T-helper 17 cell (primary cell): Measurements from ENCODE around the gene PTPRG. TPM values are rescaled to one million over a fixed set of nuclear protein-coding genes. Genes with fewer than 3 reads are reported as not detected.

Source experiments
- ATAC-seq: fragments of 150-1000 bp; cut with Tn5 transposase; 2 replicates; pipeline ENCODE4 v1.10.0; 2021; ENCODE audit warnings: mild to moderate bottlenecking, moderate library complexity
- DNase-seq, 3 donors: peaks; one replicate each; pipeline versions ENCODE4 v3.0.0 to v3.0.0-alpha.2; 2020 to 2021
- H3K9me3 ChIP-seq: one replicate; pipeline ENCODE4 v1.7.0; 2013; ENCODE audit warnings: low read length, mild to moderate bottlenecking; ENCODE audit not compliant: control insufficient read depth, poor library complexity, severe bottlenecking
- H3K27ac Mint-ChIP-seq: one replicate; pipeline ENCODE4 v1.8.0; 2022; ENCODE audit warnings: mild to moderate bottlenecking, moderate library complexity, mixed read lengths
- H3K27me3 Mint-ChIP-seq: one replicate; pipeline ENCODE4 v1.8.0; 2022; ENCODE audit warnings: mixed read lengths
- H3K36me3 Mint-ChIP-seq: one replicate; pipeline ENCODE4 v1.8.0; 2022; ENCODE audit warnings: low read depth, mixed read lengths
- H3K4me1 Mint-ChIP-seq: one replicate; pipeline ENCODE4 v1.8.0; 2022; ENCODE audit warnings: mild to moderate bottlenecking, mixed read lengths
- H3K4me3 Mint-ChIP-seq: one replicate; pipeline ENCODE4 v1.8.0; 2022; ENCODE audit warnings: mild to moderate bottlenecking, moderate library complexity, mixed read lengths
- total RNA-seq, 4 donors: library from RNA in 2 of 4; stranded (reverse) in 2 of 4; gene quantifications; one replicate each; pipeline ENCODE4 v1.2.3 and lab custom pipeline; 2022 to 2026

The PTPRG gene
- total RNA-seq, 2 donors from 2014 or later, result 0.02 TPM; not detected in 1

DNA sequence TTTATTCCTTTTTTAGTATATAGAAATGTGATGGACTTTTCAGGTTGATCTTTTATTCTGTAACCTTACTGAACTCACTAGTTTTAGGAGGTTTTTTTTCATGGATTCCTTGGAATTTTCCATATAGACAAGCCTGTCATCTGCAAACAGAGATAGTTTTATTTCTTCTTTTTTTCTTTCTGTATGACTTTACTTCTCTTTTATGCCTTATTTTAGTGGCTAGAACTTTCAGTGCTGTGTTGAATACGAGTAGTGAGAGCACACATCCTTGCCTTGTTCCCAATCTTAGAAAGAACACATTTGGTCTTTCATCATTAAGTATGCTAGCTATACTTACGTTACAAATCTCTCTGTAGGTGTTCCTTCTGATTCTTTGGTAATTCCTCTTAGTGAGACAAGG, 336.5 kb downstream of the PTPRG start:
- ATAC-seq (no peak), DNase-seq (no peak)
- H3K4me3 Mint-ChIP-seq, result no peak overlapping the region
- peaks cover 1% of the 10 kb centered on the region for H3K36me3 Mint-ChIP-seq
- H3K27me3 Mint-ChIP-seq, result no peaks in the 10 kb centered on the region
- no peak overlapping the region for H3K27ac Mint-ChIP-seq
- no peaks in the 10 kb centered on the region for H3K4me1 Mint-ChIP-seq
- no peaks in the 10 kb centered on the region for H3K9me3 ChIP-seq

GRCh38 chr3:61899700-61900462, 338.5 kb downstream of the PTPRG start:
- H3K27me3 Mint-ChIP-seq, result no peaks in the 10 kb centered on the region
- DNase-seq (no peak), ATAC-seq (no peak)
- no peak overlapping the region for H3K27ac Mint-ChIP-seq
- H3K4me3 Mint-ChIP-seq, result no peak overlapping the region
- no peaks in the 10 kb centered on the region for H3K9me3 ChIP-seq
- H3K36me3 Mint-ChIP-seq, result no peaks in the 10 kb centered on the region
- no peaks in the 10 kb centered on the region for H3K4me1 Mint-ChIP-seq

DNA sequence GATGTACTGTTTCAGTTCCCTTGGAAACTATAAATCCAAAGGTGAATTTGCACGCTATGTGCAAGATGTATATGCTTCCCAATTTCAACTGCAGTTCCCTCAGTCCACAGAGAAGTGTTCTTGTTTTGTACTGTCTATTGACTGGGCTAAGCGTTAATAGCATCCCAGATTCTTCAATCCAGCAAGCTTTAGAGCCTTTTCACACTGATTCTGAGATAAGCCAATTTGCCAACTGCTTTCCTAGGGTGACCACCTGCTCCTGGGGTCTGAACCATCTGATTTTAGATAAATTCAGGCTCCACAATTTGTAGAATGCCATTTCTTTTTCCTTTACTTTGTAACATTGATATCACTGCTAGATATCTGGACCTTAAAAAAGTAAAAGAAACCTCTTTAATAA, 340.1 kb downstream of the PTPRG start:
- Mint-ChIP-seq H3K4me3 (no peak overlapping the region), H3K27ac (no peak overlapping the region), H3K4me1 (no peaks in the 10 kb centered on the region), H3K27me3 (no peaks in the 10 kb centered on the region), H3K36me3 (no peaks in the 10 kb centered on the region)
- DNase-seq, result no peak
- H3K9me3 ChIP-seq, result no peaks in the 10 kb centered on the region
- no peak for ATAC-seq

- H3K4me3 Mint-ChIP-seq, result no peak overlapping the region
- DNase-seq, result no peak
- no peaks in the 10 kb centered on the region for H3K27me3 Mint-ChIP-seq
- H3K36me3 Mint-ChIP-seq, result no peaks in the 10 kb centered on the region
- no peaks in the 10 kb centered on the region for H3K4me1 Mint-ChIP-seq
- no peak for ATAC-seq
- H3K9me3 ChIP-seq, result no peaks in the 10 kb centered on the region
- no peak overlapping the region for H3K27ac Mint-ChIP-seq
These were observed 340.6 kb downstream of the PTPRG start for GRCh38 chr3:61901986-61902385.

GRCh38 chr3:61903074-61903473, 341.7 kb downstream of the PTPRG start:
- H3K4me1 Mint-ChIP-seq, result no peaks in the 10 kb centered on the region
- ATAC-seq, result no peak
- no peak overlapping the region for H3K4me3 Mint-ChIP-seq
- no peaks in the 10 kb centered on the region for H3K27me3 Mint-ChIP-seq
- H3K36me3 Mint-ChIP-seq, result no peaks in the 10 kb centered on the region
- H3K27ac Mint-ChIP-seq, result no peak overlapping the region
- no peaks in the 10 kb centered on the region for H3K9me3 ChIP-seq
- no peak for DNase-seq

DNA sequence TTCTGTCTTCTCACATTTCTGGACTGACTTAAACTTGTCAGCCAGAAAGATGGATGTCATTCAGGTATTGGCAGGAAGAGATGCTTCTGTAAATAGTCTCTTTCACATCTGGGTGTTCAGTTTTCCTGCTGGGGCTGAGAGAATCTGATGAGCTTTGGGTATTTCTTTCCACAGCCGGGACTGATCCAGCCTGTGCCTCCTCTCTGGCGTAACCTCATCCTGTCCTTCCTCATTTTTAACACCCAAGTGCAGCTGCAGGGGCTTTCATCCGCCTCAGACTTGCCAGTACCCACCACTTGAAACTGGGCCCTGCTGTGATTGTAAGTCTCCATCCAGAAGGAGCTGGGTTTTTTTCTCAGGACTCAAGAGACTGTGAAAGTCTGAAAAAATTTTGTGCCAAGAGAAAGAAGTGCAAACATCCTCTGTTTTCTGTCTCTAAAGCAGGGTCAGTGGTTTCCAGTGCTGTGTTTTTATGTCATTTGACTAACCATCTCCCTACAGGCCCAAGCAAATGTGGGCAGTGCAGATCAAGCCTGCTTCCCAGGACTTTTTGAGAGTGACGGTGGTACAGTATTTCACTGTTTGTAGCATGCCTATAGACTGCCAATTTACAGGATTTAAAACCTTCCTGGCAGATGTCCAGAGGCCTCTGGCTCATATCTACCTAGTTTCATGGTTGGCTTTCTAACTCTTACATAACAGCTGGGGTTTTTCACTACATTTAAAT, 342.7 kb downstream of the PTPRG start:
- ATAC-seq, result no peak
- Mint-ChIP-seq H3K36me3 (no peaks in the 10 kb centered on the region), H3K27ac (no peak overlapping the region), H3K4me1 (no peaks in the 10 kb centered on the region), H3K27me3 (no peaks in the 10 kb centered on the region), H3K4me3 (no peak overlapping the region)
- H3K9me3 ChIP-seq, result no peaks in the 10 kb centered on the region
- no peak for DNase-seq

- H3K9me3 ChIP-seq, result no peaks in the 10 kb centered on the region
- no peaks in the 10 kb centered on the region for H3K36me3 Mint-ChIP-seq
- no peak overlapping the region for H3K27ac Mint-ChIP-seq
- H3K27me3 Mint-ChIP-seq, result no peaks in the 10 kb centered on the region
- no peak for ATAC-seq
- no peak overlapping the region for H3K4me3 Mint-ChIP-seq
- H3K4me1 Mint-ChIP-seq, result no peaks in the 10 kb centered on the region
- DNase-seq, result no peak
These were observed 345.9 kb downstream of the PTPRG start for GRCh38 chr3:61907210-61907795.

GRCh38 chr3:61908382-61908781, 347.0 kb downstream of the PTPRG start:
- DNase-seq, result no peak
- H3K27ac Mint-ChIP-seq, result no peak overlapping the region
- H3K9me3 ChIP-seq, result no peaks in the 10 kb centered on the region
- H3K36me3 Mint-ChIP-seq, result no peaks in the 10 kb centered on the region
- H3K4me3 Mint-ChIP-seq, result no peak overlapping the region
- no peaks in the 10 kb centered on the region for H3K4me1 Mint-ChIP-seq
- no peak for ATAC-seq
- no peaks in the 10 kb centered on the region for H3K27me3 Mint-ChIP-seq

- DNase-seq (no peak), ATAC-seq (no peak)
- Mint-ChIP-seq H3K36me3 (no peaks in the 10 kb centered on the region), H3K27me3 (no peaks in the 10 kb centered on the region), H3K4me3 (no peak overlapping the region), H3K27ac (no peak overlapping the region), H3K4me1 (no peaks in the 10 kb centered on the region)
- no peaks in the 10 kb centered on the region for H3K9me3 ChIP-seq
These were observed 349.4 kb downstream of the PTPRG start for GRCh38 chr3:61910732-61911131.

DNA sequence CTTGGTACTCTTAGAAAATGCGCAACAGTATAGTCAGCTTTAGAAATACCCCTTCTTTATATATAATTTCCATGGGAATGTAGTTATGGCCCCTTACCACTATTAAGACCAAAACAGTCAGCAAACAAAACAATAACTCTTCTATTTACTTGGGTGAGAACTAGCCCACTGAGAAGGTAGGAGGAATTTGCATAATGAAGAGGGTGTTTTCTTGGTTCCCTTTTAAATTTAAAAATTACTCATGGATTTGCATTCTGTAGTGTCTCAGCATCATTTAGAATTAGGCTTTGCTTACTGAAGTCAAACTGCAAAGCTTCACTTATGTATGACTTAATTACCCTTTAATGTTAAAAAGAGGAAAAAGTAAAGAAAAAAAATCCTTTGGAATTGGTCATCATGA, 350.8 kb downstream of the PTPRG start:
- no peaks in the 10 kb centered on the region for H3K9me3 ChIP-seq
- no peak for ATAC-seq
- no peaks in the 10 kb centered on the region for H3K4me1 Mint-ChIP-seq
- no peaks in the 10 kb centered on the region for H3K27me3 Mint-ChIP-seq
- no peak for DNase-seq
- H3K27ac Mint-ChIP-seq, result no peak overlapping the region
- H3K4me3 Mint-ChIP-seq, result no peak overlapping the region
- no peaks in the 10 kb centered on the region for H3K36me3 Mint-ChIP-seq

- Mint-ChIP-seq H3K4me1 (no peaks in the 10 kb centered on the region), H3K36me3 (no peaks in the 10 kb centered on the region), H3K4me3 (no peak overlapping the region), H3K27ac (no peak overlapping the region), H3K27me3 (no peaks in the 10 kb centered on the region)
- no peak for ATAC-seq
- no peaks in the 10 kb centered on the region for H3K9me3 ChIP-seq
- DNase-seq, result no peak
These were observed 352.3 kb downstream of the PTPRG start for GRCh38 chr3:61913701-61914100.

DNA sequence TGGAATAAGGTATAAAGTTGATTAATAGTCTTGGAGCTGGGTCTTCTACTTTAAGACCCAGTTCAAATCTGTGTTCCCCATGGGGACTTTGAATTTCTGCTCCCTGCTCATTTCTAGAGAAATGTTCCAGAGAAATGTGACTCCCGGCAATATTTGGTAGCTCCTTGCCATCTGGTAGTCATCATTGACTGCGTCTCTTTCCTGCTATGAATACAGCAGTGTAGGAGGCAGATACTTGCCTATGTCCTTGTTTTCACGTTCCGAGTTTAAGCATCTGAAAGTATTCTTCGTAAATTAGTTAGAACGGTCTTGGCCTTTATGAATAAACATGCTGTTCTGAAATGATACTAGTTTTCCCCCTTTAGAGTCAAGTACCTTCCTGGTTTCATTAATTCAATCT, 352.9 kb downstream of the PTPRG start:
- H3K9me3 ChIP-seq, result no peaks in the 10 kb centered on the region
- ATAC-seq (no peak), DNase-seq (no peak)
- H3K4me3 Mint-ChIP-seq, result no peak overlapping the region
- no peaks in the 10 kb centered on the region for H3K36me3 Mint-ChIP-seq
- no peaks in the 10 kb centered on the region for H3K27me3 Mint-ChIP-seq
- H3K4me1 Mint-ChIP-seq, result no peaks in the 10 kb centered on the region
- H3K27ac Mint-ChIP-seq, result no peak overlapping the region

DNA sequence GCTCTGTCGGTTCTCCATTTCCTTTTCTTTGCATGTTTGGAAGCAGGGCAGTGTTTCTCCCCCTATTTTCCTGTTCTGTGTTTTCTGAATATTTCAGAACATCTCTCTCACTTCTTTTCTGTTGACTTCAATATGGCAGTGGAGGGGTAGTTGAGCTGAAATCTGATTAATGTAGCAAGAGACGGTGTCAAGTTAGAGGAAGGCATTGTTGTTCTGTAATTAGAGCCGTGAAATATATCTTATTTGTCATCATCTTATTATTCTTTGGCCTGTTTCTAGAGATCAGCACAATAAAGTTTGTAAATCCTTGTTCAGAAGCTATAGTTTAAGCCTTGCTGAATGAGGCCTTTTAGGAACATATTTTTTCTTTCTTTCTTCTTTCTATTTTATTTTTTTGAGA, 353.9 kb downstream of the PTPRG start:
- ATAC-seq (no peak), DNase-seq (no peak)
- Mint-ChIP-seq H3K4me3 (no peak overlapping the region), H3K27me3 (no peaks in the 10 kb centered on the region), H3K27ac (no peak overlapping the region), H3K4me1 (no peaks in the 10 kb centered on the region), H3K36me3 (no peaks in the 10 kb centered on the region)
- H3K9me3 ChIP-seq, result no peaks in the 10 kb centered on the region

GRCh38 chr3:61919371-61919770, 358.0 kb downstream of the PTPRG start:
- Mint-ChIP-seq H3K27me3 (no peaks in the 10 kb centered on the region), H3K27ac (no peak overlapping the region), H3K4me1 (no peaks in the 10 kb centered on the region), H3K36me3 (no peaks in the 10 kb centered on the region), H3K4me3 (no peak overlapping the region)
- DNase-seq, result no peak
- no peak for ATAC-seq
- H3K9me3 ChIP-seq, result no peaks in the 10 kb centered on the region
